ENCODE results near the gene TMEM116.
"Not testable (repeated sequence)": the region's sequence is repeated elsewhere in the genome, so short reads cannot be mapped to it uniquely, and the experiment has no call there.

The TMEM116 gene

GRCh38 chr12:112009596-112009995 is 3.4 kb downstream of the TMEM116 start:
- DNase-seq = not testable (repeated sequence)

- DNase-seq = no peak
These were observed 4.0 kb downstream of the TMEM116 start for GRCh38 chr12:112008918-112009317.

GRCh38 chr12:112007945-112008344 is 5.0 kb downstream of the TMEM116 start:
- DNase-seq = no peak

GRCh38 chr12:112005419-112006395 is 7.3 kb downstream of the TMEM116 start:
- DNase-seq = peak in 1 of 2 donors; percentile 18

GRCh38 chr12:112004041-112004440 is 8.9 kb downstream of the TMEM116 start:
- no peak for DNase-seq

- no peak for DNase-seq
These were observed 11.4 kb downstream of the TMEM116 start for GRCh38 chr12:112001576-112001975.

GRCh38 chr12:112000820-112001219 is 12.1 kb downstream of the TMEM116 start:
- no peak for DNase-seq

- DNase-seq = not testable (repeated sequence)
These were observed 13.8 kb downstream of the TMEM116 start for GRCh38 chr12:111999129-111999528.

- DNase-seq = no peak
These were observed 14.9 kb downstream of the TMEM116 start for GRCh38 chr12:111998015-111998414.

GRCh38 chr12:111997300-111997699 is 15.7 kb downstream of the TMEM116 start:
- no peak for DNase-seq

GRCh38 chr12:111995782-111996480 is 17.0 kb downstream of the TMEM116 start:
- no peak for DNase-seq

GRCh38 chr12:111994211-111995111 is 18.5 kb downstream of the TMEM116 start:
- DNase-seq = peak; percentile 67 to 69

- no peak for DNase-seq
These were observed 19.4 kb downstream of the TMEM116 start for GRCh38 chr12:111993292-111994150.

- DNase-seq = no peak
These were observed 20.5 kb downstream of the TMEM116 start for GRCh38 chr12:111992464-111992863.

- no peak for DNase-seq
These were observed 21.0 kb downstream of the TMEM116 start for GRCh38 chr12:111991946-111992345.

GRCh38 chr12:111991535-111991934 is 21.4 kb downstream of the TMEM116 start:
- no peak for DNase-seq

- no peak for DNase-seq
These were observed 28.1 kb downstream of the TMEM116 start for GRCh38 chr12:111984820-111985219.

- no peak for DNase-seq
These were observed 31.0 kb downstream of the TMEM116 start for GRCh38 chr12:111981987-111982386.

- DNase-seq = no peak
These were observed 32.4 kb downstream of the TMEM116 start for GRCh38 chr12:111980598-111980997.

- no peak for DNase-seq
These were observed 34.4 kb downstream of the TMEM116 start for GRCh38 chr12:111978545-111978944.

- DNase-seq = no peak
These were observed 36.1 kb downstream of the TMEM116 start for GRCh38 chr12:111976860-111977259.

GRCh38 chr12:111976291-111976690 is 36.7 kb downstream of the TMEM116 start:
- no peak for DNase-seq
